ENCODE results near the gene EEF1AKMT2.

EEF1AKMT2 gene

GRCh38 chr10:124830445-124830844 lies 38.8 kb upstream of the EEF1AKMT2 start:
- no peak overlapping the region for H3K27ac ChIP-seq (ENCODE audit: low read length)

GRCh38 chr10:124829447-124830115 lies 37.9 kb upstream of the EEF1AKMT2 start:
- no peaks in the 10 kb centered on the region; the same call in none of the 2 replicates for H3K36me3 ChIP-seq (replicated peaks; ENCODE audit: insufficient read depth, low read length)
- no peak for DNase-seq
- H3K27ac ChIP-seq (ENCODE audit: low read length): no peak overlapping the region
- H3K4me1 ChIP-seq (ENCODE audit: low read length): no peaks in the 10 kb centered on the region
- H3K9me3 ChIP-seq (replicated peaks; ENCODE audit: insufficient read depth, low read length): no peaks in the 10 kb centered on the region
- no peaks in the 10 kb centered on the region for H3K27me3 ChIP-seq (replicated peaks; ENCODE audit: insufficient read depth, low read length)
- H3K9me2 ChIP-seq (replicated peaks; ENCODE audit: insufficient read depth, low read length): no peaks in the 10 kb centered on the region
- no peak overlapping the region for H3K4me3 ChIP-seq (ENCODE audit: low read length)
- no peak overlapping the region for H3K9ac ChIP-seq (ENCODE audit: low read length)
- H3K79me2 ChIP-seq (ENCODE audit: low read length): 0 out of 2 replicates have a peak, but pooled peaks cover 3% of the 10 kb centered on the region
- no peak overlapping the region for H3K4me2 ChIP-seq (ENCODE audit: low read depth, low read length)
- TF ChIP-seq EZH2phosphoT487 (IDR thresholded peaks at IDR 0.05; ENCODE audit: low read length): no peak
- no peak for TF ChIP-seq EZH2 (optimal IDR thresholded peaks at IDR 0.05; ENCODE audit: low read depth, low read length)
- no peak for TF ChIP-seq CTCF (IDR thresholded peaks at IDR 0.05; ENCODE audit: low read length)
- no peaks in the 10 kb centered on the region for H3F3A ChIP-seq (ENCODE audit: insufficient read depth, low read length)
- H2AFZ ChIP-seq (ENCODE audit: low read length): no peak overlapping the region
- no peaks in the 10 kb centered on the region for H4K20me1 ChIP-seq (ENCODE audit: insufficient read depth, low read length)

More at GRCh38 chr10:124830445-124830844, 38.8 kb upstream of the EEF1AKMT2 start:
- Histone ChIP-seq H3K79me2 (ENCODE audit: low read length) (0 out of 2 replicates have a peak, but pooled peaks cover 3% of the 10 kb centered on the region), H3F3A (ENCODE audit: insufficient read depth, low read length) (no peaks in the 10 kb centered on the region), H3K4me2 (ENCODE audit: low read depth, low read length) (no peak overlapping the region), H3K27me3 (replicated peaks; ENCODE audit: insufficient read depth, low read length) (no peaks in the 10 kb centered on the region), H3K9me2 (replicated peaks; ENCODE audit: insufficient read depth, low read length) (no peaks in the 10 kb centered on the region), H3K9me3 (replicated peaks; ENCODE audit: insufficient read depth, low read length) (no peaks in the 10 kb centered on the region), H3K4me1 (ENCODE audit: low read length) (no peaks in the 10 kb centered on the region), H3K4me3 (ENCODE audit: low read length) (no peak overlapping the region), H3K36me3 (replicated peaks; ENCODE audit: insufficient read depth, low read length) (peaks cover 6% of the 10 kb centered on the region), H2AFZ (ENCODE audit: low read length) (no peak overlapping the region), H3K9ac (ENCODE audit: low read length) (no peak overlapping the region), H4K20me1 (ENCODE audit: insufficient read depth, low read length) (no peaks in the 10 kb centered on the region)
- TF ChIP-seq CTCF (IDR thresholded peaks at IDR 0.05; ENCODE audit: low read length): no peak
- no peak for DNase-seq

GRCh38 chr10:124827474-124827873 lies 35.8 kb upstream of the EEF1AKMT2 start:
- Histone ChIP-seq H3K9me3 (replicated peaks; ENCODE audit: insufficient read depth, low read length) (no peaks in the 10 kb centered on the region), H4K20me1 (ENCODE audit: insufficient read depth, low read length) (no peaks in the 10 kb centered on the region), H3K36me3 (replicated peaks; ENCODE audit: insufficient read depth, low read length) (no peaks in the 10 kb centered on the region; the same call in 1 of the 2 replicates), H3K9me2 (replicated peaks; ENCODE audit: insufficient read depth, low read length) (no peaks in the 10 kb centered on the region), H3F3A (ENCODE audit: insufficient read depth, low read length) (no peaks in the 10 kb centered on the region), H3K4me2 (ENCODE audit: low read depth, low read length) (no peak overlapping the region), H3K4me1 (ENCODE audit: low read length) (no peaks in the 10 kb centered on the region), H3K79me2 (ENCODE audit: low read length) (0 out of 2 replicates have a peak, but pooled peaks cover 3% of the 10 kb centered on the region), H3K27me3 (replicated peaks; ENCODE audit: insufficient read depth, low read length) (no peaks in the 10 kb centered on the region), H3K4me3 (ENCODE audit: low read length) (no peak overlapping the region), H3K27ac (ENCODE audit: low read length) (no peak overlapping the region), H3K9ac (ENCODE audit: low read length) (no peak overlapping the region), H2AFZ (ENCODE audit: low read length) (no peak overlapping the region)
- peak; percentile 16 for DNase-seq
- no peak for TF ChIP-seq EZH2 (optimal IDR thresholded peaks at IDR 0.05; ENCODE audit: low read depth, low read length)
- peak; percentile 57 for TF ChIP-seq CTCF (IDR thresholded peaks at IDR 0.05; ENCODE audit: low read length)

Measured in MM.1S (cell line).